ENCODE results near the gene OAT.
"Not testable (repeated sequence)": the region's sequence is repeated elsewhere in the genome, so short reads cannot be mapped to it uniquely, and the experiment has no call there.

Gene OAT

GRCh38 chr10:124379609-124380193 is 39.0 kb downstream of the OAT start:
- no peak for DNase-seq

GRCh38 chr10:124378881-124379471 is 39.7 kb downstream of the OAT start:
- DNase-seq = peak in 13 of 58 donors; percentile 8 to 60 (median 26)

- DNase-seq = no peak
Observed at GRCh38 chr10:124378271-124378670, 40.5 kb downstream of the OAT start.

GRCh38 chr10:124377101-124377500 is 41.6 kb downstream of the OAT start:
- DNase-seq = no peak

- DNase-seq = no peak
Observed at GRCh38 chr10:124376411-124376810, 42.3 kb downstream of the OAT start.

GRCh38 chr10:124375691-124376090 is 43.0 kb downstream of the OAT start:
- no peak for DNase-seq

- DNase-seq = no peak
Observed at GRCh38 chr10:124375353-124375614, 43.4 kb downstream of the OAT start.

GRCh38 chr10:124374535-124375352 is 44.0 kb downstream of the OAT start:
- DNase-seq = no peak

GRCh38 chr10:124372899-124373298 is 45.8 kb downstream of the OAT start:
- DNase-seq = peak in 2 of 58 donors; percentile 25 to 27

GRCh38 chr10:124370426-124370825 is 48.3 kb downstream of the OAT start:
- DNase-seq = no peak

- no peak for DNase-seq
Observed at GRCh38 chr10:124369986-124370385, 48.7 kb downstream of the OAT start.

- DNase-seq = not testable (repeated sequence)
Observed at GRCh38 chr10:124369533-124369932, 49.2 kb downstream of the OAT start.

GRCh38 chr10:124369066-124369465 is 49.7 kb downstream of the OAT start:
- DNase-seq = no peak

GRCh38 chr10:124367936-124368335 is 50.8 kb downstream of the OAT start:
- DNase-seq = no peak

GRCh38 chr10:124367414-124367813 is 51.3 kb downstream of the OAT start:
- no peak for DNase-seq

- no peak for DNase-seq
Observed at GRCh38 chr10:124366825-124367224, 51.9 kb downstream of the OAT start.

GRCh38 chr10:124366343-124366742 is 52.4 kb downstream of the OAT start:
- DNase-seq = no peak

- no peak for DNase-seq
Observed at GRCh38 chr10:124364674-124365073, 54.0 kb downstream of the OAT start.

- DNase-seq = no peak
Observed at GRCh38 chr10:124362568-124362967, 56.2 kb downstream of the OAT start.

GRCh38 chr10:124359336-124359832 is 59.3 kb downstream of the OAT start:
- DNase-seq = no peak

GRCh38 chr10:124357561-124357885 is 61.2 kb downstream of the OAT start:
- DNase-seq = no peak

- no peak for DNase-seq
Observed at GRCh38 chr10:124356701-124357560, 61.8 kb downstream of the OAT start.
